ENCODE measurements around the gene PSENEN. TPM values are rescaled to one million over a fixed set of nuclear protein-coding genes. Genes with fewer than 3 reads are reported as not detected.

The PSENEN gene
- total and polyA plus RNA-seq, 2 of the 8 experiments (the other 6 are each of a cell fraction or from before 2014, with no cell fraction given) = 66.7 to 75.3 TPM

DNA sequence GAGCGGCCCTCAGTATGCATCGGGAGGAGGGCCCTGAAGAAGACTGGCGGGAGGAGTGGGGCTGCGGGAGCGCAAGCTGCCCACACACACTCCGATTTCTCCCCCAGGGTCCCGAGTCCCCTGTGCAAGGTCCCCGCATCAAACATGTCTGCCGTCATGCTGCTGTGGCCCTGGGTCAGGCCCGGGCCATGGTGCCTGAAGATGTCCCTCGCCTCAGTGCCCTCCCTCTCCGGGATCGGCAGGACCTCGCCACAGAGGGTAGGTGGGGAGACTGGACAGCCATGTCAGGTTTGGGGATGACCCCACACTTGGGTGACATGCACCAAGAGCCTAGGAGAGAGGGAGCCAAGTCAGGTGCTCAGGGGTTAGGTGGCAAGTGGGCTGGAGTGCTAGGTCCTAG lies 23.0 kb upstream of the PSENEN start (continued):
- TF ChIP-seq, protein P1, sequence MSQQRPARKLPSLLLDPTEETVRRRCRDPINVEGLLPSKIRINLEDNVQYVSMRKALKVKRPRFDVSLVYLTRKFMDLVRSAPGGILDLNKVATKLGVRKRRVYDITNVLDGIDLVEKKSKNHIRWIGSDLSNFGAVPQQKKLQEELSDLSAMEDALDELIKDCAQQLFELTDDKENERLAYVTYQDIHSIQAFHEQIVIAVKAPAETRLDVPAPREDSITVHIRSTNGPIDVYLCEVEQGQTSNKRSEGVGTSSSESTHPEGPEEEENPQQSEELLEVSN (IDR thresholded peaks at IDR 0.05) = no peak
- no peak for TF ChIP-seq CTBP2 (IDR thresholded peaks at IDR 0.05; ENCODE audit: borderline replicate concordance, insufficient read depth, insufficient read length, low read length)
- TF ChIP-seq EP300 (IDR thresholded peaks at IDR 0.05; ENCODE audit: borderline replicate concordance in 1 of 2, low read depth in 2 of 2, low read length in 2 of 2) = no peak
- TF ChIP-seq SP2 (IDR thresholded peaks at IDR 0.05; ENCODE audit: low read length) = no peak
- TF ChIP-seq CEBPB (IDR thresholded peaks at IDR 0.05; ENCODE audit: low read depth, low read length) = no peak

Data from H1 (cell line).